HL-60 (cell line): Measurements from ENCODE around the gene FADD.

Source experiments
- CTCF ChIP-seq: IDR thresholded peaks from one replicate; pipeline ENCODE4 v1.5.1; 2011; ENCODE audit warnings: low read length, control low read depth, inconsistent platforms; ENCODE audit not compliant: insufficient read depth
- GABPA ChIP-seq: IDR thresholded peaks from 2 replicates; pipeline ENCODE4 v1.6.1; 2012; ENCODE audit warnings: low read depth
- POLR2AphosphoS5 ChIP-seq: IDR thresholded peaks from 2 replicates; pipeline ENCODE4 v1.6.1; 2012; ENCODE audit warnings: low read depth

GRCh38 chr11:70156291-70157037 lies 46.6 kb upstream of the FADD start:
- TF ChIP-seq CTCF (no peak), POLR2AphosphoS5 (no peak), GABPA (no peak)
